Mucosa of stomach (tissue), 1 donor: ENCODE results near the gene ATG3.
A peak's percentile ranks its signal among the peaks of the same experiment; 100 is the strongest.
"Not testable (repeated sequence)": the region's sequence is repeated elsewhere in the genome, so short reads cannot be mapped to it uniquely, and the experiment has no call there.

ENCODE experiments used
- H3K27me3 ChIP-seq: one replicate; pipeline ENCODE4 v1.7.0; 2013; ENCODE audit warnings: mild to moderate bottlenecking, low read length; ENCODE audit not compliant: control insufficient read depth, insufficient read depth
- H3K36me3 ChIP-seq: one replicate; pipeline ENCODE4 v1.7.0; 2013; ENCODE audit warnings: low read length; ENCODE audit not compliant: control insufficient read depth, insufficient read depth
- H3K4me1 ChIP-seq: one replicate; pipeline ENCODE4 v1.7.0; 2013; ENCODE audit warnings: mild to moderate bottlenecking, low read length; ENCODE audit not compliant: control insufficient read depth, insufficient read depth
- H3K4me3 ChIP-seq: one replicate; pipeline ENCODE4 v1.7.0; 2013; ENCODE audit warnings: low read length
- H3K9ac ChIP-seq: one replicate; pipeline ENCODE4 v1.7.0; 2013; ENCODE audit warnings: mild to moderate bottlenecking, low read length, moderate library complexity
- H3K9me3 ChIP-seq: one replicate; pipeline ENCODE4 v1.7.0; 2013; ENCODE audit warnings: mild to moderate bottlenecking, low read length, moderate library complexity; ENCODE audit not compliant: control insufficient read depth
- donor health status: Pancreatic carcinoma.

ATG3 gene

DNA sequence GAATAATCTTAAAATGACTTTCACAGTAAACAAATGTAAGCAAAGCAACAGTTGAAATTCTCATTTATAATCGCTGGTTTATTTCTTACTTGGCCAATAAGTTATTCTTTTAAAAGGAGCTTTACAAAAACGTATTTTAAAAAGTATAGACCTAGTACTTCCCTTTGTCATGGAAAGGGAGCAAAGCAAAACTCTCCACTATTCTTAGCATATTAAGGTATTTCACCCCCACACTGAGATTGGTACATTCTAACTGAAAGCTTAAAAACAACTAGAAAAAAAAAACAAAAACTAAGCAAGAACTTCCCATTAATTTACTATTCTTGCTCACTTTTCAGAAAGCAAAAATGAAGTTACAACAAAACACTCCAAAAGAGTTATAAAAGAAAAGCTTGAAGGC, 1.5 kb downstream of the ATG3 start:
- Histone ChIP-seq H3K4me1 (peaks cover 12% of the 10 kb centered on the region), H3K36me3 (no peaks in the 10 kb centered on the region), H3K4me3 (peak overlapping the region; percentile 58), H3K27me3 (no peaks in the 10 kb centered on the region), H3K9ac (peak overlapping the region; percentile 73), H3K9me3 (no peaks in the 10 kb centered on the region)

DNA sequence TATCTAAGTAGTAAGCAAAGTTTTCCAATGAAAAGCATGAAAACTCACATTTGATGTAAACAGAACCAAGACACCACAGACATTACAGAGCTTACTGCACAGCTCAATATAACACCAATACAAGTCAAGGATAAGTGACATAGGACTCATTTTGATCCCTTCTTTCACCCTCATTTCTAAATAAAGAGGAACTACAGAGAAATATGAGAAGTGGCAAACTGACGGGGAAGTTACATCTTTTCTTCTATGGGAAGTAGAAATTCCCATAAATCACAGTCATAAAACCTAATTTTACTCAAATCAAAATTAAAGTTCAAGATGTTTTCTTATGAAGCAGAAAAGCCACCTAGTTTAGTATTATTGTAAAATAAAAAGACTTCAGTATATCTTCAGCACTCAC, 3.8 kb downstream of the ATG3 start:
- Histone ChIP-seq H3K4me3 (no peak overlapping the region), H3K9ac (no peak overlapping the region), H3K27me3 (no peaks in the 10 kb centered on the region), H3K4me1 (peaks cover 10% of the 10 kb centered on the region), H3K9me3 (no peaks in the 10 kb centered on the region), H3K36me3 (no peaks in the 10 kb centered on the region)

DNA sequence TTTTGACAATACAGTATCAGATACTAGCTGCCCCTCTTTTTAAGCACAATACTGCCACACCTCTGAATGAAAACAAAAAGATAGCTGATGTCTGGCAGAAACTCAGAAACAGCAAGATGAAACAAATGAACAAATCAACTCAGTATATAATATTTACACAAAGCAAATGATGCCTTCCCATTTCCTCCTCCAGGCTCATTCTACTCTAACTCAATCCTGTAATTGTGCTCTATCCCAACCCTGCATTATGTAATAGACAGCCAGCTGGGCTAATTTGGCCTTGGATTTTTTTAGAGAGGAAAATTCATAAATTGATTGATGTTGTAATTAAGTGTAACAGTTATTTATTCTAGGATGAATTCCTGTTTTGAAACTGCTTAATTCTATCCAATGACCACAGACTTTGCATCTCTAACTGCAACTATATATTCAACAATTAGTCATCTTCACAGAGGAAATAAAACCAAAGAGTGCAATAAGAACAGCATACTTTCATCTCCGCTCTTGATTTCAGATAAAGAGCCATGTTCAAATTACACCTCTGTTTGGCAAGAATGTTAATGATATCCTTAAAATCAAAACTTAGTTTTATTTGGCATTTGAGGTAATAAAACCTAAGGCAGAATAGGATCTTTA, 6.1 kb downstream of the ATG3 start:
- H3K4me1 ChIP-seq, result peaks cover 10% of the 10 kb centered on the region

DNA sequence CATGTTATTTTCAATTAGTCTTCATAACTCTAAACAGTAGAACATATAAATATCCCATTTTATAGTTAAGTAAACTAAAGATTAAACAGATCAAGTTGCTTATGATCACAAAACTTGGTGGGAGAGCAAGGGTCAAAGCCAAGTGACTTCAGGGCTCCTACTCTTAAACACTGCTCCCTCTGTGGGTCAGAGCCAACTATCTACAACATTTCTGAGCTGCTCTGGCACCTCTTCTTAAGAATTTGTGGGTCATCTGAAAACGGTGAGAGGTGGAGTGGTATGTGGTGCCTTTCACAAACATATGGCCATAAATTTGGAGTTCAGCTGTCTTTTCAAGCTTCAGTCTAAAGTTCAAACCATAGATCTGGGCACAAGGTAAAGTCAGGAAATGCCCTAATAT, 10.9 kb downstream of the ATG3 start:
- no peaks in the 10 kb centered on the region for H3K9me3 ChIP-seq
- peaks cover 3% of the 10 kb centered on the region for H3K36me3 ChIP-seq
- peaks cover 8% of the 10 kb centered on the region for H3K4me1 ChIP-seq
- no peak overlapping the region for H3K4me3 ChIP-seq
- no peaks in the 10 kb centered on the region for H3K27me3 ChIP-seq
- no peak overlapping the region for H3K9ac ChIP-seq

More for the DNA sequence above, 6.1 kb downstream of the ATG3 start:
- Histone ChIP-seq H3K4me3 (no peak overlapping the region), H3K27me3 (no peaks in the 10 kb centered on the region), H3K36me3 (no peaks in the 10 kb centered on the region), H3K9me3 (no peaks in the 10 kb centered on the region), H3K9ac (no peak overlapping the region)

DNA sequence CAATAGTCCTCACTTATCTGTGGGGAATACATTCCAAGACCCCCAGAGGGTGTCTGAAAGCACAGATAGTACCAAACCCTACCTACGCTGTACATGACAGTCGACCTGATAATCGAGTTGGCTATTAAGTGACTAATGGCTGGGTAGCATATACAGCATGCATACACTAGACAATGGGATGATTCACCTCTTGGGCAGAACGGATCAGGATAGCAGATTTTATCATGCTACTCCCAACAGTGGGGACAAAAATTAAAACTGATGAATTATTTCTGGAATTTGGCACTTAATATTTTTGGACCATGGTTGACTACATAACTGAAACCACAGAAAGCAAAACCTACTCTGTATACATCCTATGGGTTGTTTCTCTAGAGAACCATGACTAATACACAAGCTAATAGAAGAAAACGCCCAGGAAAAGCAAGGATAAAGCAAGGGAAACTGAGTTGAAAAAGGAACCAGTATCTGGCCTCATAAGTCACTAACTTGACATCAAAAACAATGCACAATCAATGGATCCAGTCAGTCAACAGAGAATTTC, 15.5 kb downstream of the ATG3 start:
- Histone ChIP-seq H3K36me3 (peaks cover 3% of the 10 kb centered on the region), H3K4me3 (no peak overlapping the region), H3K27me3 (no peaks in the 10 kb centered on the region), H3K4me1 (no peaks in the 10 kb centered on the region), H3K9ac (no peak overlapping the region), H3K9me3 (no peaks in the 10 kb centered on the region)

DNA sequence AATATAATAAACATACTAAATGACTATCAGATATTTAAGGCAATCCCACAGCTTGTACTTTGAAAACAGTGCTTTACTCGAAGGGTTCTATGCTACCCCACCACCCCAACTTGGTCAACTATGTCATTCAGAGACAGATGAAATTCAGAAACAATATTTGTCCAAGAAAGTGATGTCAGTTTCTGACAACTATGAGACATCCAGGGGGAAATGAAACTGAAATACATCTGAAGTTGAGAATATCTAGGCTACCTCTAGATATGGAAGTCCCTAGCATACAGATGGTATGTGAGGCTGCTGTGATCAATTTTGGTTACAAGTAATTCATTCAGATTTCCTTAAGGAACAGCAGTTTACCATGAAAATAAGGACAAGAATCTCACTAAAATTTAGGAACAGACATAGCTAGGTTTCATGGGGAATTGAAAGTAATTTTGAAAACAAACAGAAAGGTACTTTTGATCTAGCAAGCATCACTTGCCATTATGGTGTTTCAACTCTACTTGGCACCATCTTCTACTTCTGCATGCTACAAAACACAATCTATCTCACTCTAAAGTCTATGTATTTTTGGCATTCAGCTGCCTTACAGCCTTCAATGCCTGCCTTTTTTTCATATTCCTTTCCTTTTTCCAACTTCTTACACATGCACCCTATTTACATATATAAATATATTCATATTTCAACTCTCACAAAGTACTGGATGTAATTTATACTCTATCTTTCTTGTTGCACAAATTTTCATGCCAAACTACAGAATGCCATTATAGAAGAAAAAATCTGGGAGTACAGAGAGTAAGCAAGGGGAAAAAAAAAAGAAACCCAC, 21.7 kb downstream of the ATG3 start:
- Histone ChIP-seq H3K4me1 (no peaks in the 10 kb centered on the region), H3K9me3 (no peaks in the 10 kb centered on the region), H3K9ac (no peak overlapping the region), H3K4me3 (no peak overlapping the region), H3K27me3 (no peaks in the 10 kb centered on the region), H3K36me3 (no peaks in the 10 kb centered on the region)

DNA sequence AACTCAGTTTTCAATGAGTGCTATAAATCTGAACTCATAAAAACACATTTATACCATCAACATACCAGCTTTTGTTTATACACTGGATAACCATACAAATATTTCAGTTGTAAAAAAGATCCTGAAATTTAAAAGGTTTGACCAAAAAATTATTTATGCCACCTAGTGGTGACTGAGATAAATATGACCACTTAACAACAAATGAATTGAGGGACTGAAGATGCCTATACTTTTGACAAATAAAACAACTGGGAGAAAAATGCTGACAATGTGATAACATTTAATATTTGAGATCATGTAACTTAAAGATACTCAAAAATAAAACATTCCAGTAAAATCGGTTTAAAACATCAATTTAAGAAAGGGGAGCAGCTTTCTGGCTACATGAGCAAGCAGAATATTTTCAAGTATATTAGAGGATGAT, 30.4 kb downstream of the ATG3 start:
- Histone ChIP-seq H3K27me3 (no peaks in the 10 kb centered on the region), H3K9me3 (no peaks in the 10 kb centered on the region), H3K9ac (no peak overlapping the region), H3K4me1 (no peaks in the 10 kb centered on the region), H3K4me3 (no peak overlapping the region), H3K36me3 (peaks cover 11% of the 10 kb centered on the region)

DNA sequence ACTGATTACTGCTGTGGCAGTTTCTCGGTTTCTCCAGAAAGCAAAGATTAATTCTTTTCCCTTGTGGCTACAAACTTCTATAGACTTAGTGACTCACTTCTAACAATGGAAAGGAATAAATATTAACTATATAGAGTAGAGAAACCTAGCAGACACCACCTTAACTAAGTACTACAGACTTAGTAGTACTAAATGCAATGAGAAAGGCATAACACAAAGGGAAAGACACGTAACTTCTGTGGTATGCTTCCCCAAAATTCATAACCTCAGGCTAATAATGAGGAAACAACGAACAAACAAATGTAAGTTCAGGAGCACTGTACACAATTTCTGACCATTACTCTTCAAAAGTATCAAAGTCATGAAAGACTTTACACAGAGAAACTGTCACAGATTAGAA, 31.2 kb downstream of the ATG3 start:
- Histone ChIP-seq H3K9ac (no peak overlapping the region), H3K4me1 (no peaks in the 10 kb centered on the region), H3K9me3 (no peaks in the 10 kb centered on the region), H3K27me3 (no peaks in the 10 kb centered on the region), H3K4me3 (no peak overlapping the region), H3K36me3 (peaks cover 11% of the 10 kb centered on the region)

DNA sequence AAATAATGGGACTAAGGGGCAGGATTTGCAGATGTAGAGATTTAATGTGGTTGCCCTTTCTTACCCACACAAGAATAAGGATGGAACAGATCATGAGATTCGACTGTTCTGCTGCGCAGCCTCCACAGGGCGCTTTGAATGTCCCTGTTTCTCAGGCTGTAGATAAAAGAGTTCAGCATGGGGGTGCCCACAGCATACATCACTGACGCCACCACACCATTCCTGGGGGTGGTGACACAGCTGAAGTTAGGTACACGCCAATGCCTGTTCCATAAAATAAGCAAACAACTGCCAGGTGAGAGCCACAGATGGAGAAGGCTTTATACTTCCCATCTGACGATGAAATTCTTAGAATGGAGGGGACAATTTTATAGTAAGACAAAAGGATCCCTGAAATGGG, 37.6 kb downstream of the ATG3 start:
- H3K36me3 ChIP-seq, H3K27me3 ChIP-seq, H3K9ac ChIP-seq, H3K4me1 ChIP-seq, H3K9me3 ChIP-seq, H3K4me3 ChIP-seq: not testable (repeated sequence)

DNA sequence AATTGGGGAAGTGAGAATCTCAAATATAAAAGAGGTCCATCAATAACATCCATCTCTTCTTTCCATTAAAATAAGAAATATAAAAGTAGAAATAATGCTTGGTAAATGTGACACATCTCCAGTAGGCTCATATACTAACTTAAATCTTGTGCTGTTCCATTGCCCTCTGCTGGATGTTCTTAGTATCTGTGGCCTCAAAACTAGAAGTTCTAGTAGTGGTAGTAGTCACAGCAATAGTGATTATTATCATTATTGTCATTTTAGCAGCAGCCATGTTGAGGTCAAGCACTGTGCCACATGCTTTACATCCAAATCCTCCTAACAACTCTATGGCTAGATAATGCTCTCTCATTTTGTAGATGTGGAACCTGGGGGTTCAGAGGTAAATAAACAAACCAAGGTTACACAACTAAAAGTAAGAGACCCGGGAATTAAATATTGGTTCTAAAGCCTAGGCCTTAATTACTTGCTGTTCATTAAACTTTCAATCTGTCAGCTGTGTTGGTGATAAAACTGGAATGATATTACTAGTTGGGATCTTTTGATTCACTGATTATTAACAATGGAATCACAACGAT, 42.2 kb downstream of the ATG3 start:
- Histone ChIP-seq H3K9me3 (no peaks in the 10 kb centered on the region), H3K36me3 (no peaks in the 10 kb centered on the region), H3K9ac (no peak overlapping the region), H3K4me1 (no peaks in the 10 kb centered on the region), H3K27me3 (no peaks in the 10 kb centered on the region), H3K4me3 (no peak overlapping the region)

DNA sequence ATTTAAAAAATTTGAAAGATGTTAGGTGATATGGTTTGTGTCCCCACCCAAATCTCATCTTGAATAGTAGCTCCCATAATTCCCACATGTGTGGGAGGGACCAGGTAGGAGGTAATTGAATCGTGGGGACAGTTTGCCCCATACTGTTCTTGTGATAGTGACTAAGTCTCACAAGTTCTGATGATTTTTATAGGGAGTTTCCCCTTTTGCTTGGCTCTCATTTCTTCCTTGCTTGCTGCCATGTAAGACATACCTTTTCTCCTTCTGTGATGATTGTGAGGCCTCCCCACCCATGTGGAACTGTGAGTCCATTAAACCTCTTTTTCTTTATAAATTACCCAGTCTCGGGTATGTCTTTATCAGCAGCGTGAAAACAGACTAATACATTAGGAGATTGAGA, 42.8 kb downstream of the ATG3 start:
- not testable (repeated sequence) for H3K4me3 ChIP-seq, H3K36me3 ChIP-seq, H3K4me1 ChIP-seq, H3K27me3 ChIP-seq, H3K9ac ChIP-seq, H3K9me3 ChIP-seq

DNA sequence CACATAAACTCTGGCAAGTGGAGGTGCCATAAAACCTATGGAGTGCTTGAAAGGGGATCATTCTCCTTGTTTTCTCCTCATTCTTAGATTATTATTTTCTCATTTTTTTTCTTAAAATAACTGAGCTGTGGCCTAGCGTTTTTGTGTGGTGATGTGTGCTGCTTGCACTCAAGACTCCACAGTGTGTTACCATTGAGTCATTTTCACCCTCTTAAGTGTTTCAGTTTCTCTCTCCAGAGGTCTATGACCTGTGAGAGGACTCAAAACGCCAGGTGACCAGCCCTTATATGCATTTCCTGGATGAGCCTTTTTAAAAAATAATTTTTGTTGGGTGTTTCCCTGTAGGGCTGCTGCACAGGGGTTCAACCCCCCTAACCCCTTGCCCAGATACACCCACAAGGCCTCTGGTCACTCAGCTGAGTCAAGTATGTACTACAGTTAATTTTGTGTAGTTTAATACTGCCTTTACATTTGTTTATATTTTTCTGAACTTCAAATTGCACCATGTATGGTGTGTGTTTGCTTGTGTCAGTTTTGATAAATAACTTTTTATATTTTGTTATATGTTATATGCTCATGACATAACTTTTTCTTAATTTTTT, 47.1 kb downstream of the ATG3 start:
- Histone ChIP-seq H3K9me3 (no peaks in the 10 kb centered on the region), H3K36me3 (no peaks in the 10 kb centered on the region), H3K4me3 (no peak overlapping the region), H3K9ac (no peak overlapping the region), H3K4me1 (no peaks in the 10 kb centered on the region), H3K27me3 (no peaks in the 10 kb centered on the region)
